SKM-1 treated with dmso at 0.1 percent for 144 hours (cell line): ENCODE measurements around the gene PRR15.

Experiments used
- DNase-seq: peaks from one replicate; lab custom pipeline; 2025; ENCODE audit not compliant: unreplicated experiment; lab: John Stamatoyannopoulos, UW

The PRR15 gene

GRCh38 chr7:29567174-29567573 lies 3.5 kb downstream of the PRR15 start:
- DNase-seq, result no peak

- DNase-seq, result peak; percentile 41
Observed at GRCh38 chr7:29569648-29570047, 6.0 kb downstream of the PRR15 start.

GRCh38 chr7:29572558-29572957 lies 8.9 kb downstream of the PRR15 start:
- DNase-seq, result no peak

GRCh38 chr7:29573567-29573966 lies 9.9 kb downstream of the PRR15 start:
- no peak for DNase-seq

- peak; percentile 56 for DNase-seq
Observed at GRCh38 chr7:29574659-29575058, 11.0 kb downstream of the PRR15 start.

GRCh38 chr7:29587195-29587808 lies 23.7 kb downstream of the PRR15 start:
- DNase-seq, result no peak

GRCh38 chr7:29588212-29588611 lies 24.6 kb downstream of the PRR15 start:
- no peak for DNase-seq

- peak; percentile 27 for DNase-seq
Observed at GRCh38 chr7:29588900-29589696, 25.5 kb downstream of the PRR15 start.

- no peak for DNase-seq
Observed at GRCh38 chr7:29592866-29593265, 29.2 kb downstream of the PRR15 start.

GRCh38 chr7:29593459-29593858 lies 29.8 kb downstream of the PRR15 start:
- DNase-seq, result no peak

- no peak for DNase-seq
Observed at GRCh38 chr7:29596593-29597178, 33.1 kb downstream of the PRR15 start.

GRCh38 chr7:29597266-29597665 lies 33.6 kb downstream of the PRR15 start:
- no peak for DNase-seq

- no peak for DNase-seq
Observed at GRCh38 chr7:29598137-29598536, 34.5 kb downstream of the PRR15 start.

GRCh38 chr7:29598613-29599012 lies 35.0 kb downstream of the PRR15 start:
- DNase-seq, result no peak

GRCh38 chr7:29599026-29599425 lies 35.4 kb downstream of the PRR15 start:
- no peak for DNase-seq

GRCh38 chr7:29600661-29601060 lies 37.0 kb downstream of the PRR15 start:
- DNase-seq, result no peak

- DNase-seq, result no peak
Observed at GRCh38 chr7:29604052-29604451, 40.4 kb downstream of the PRR15 start.

GRCh38 chr7:29604702-29605101 lies 41.1 kb downstream of the PRR15 start:
- no peak for DNase-seq

GRCh38 chr7:29605671-29606070 lies 42.0 kb downstream of the PRR15 start:
- DNase-seq, result no peak

GRCh38 chr7:29606287-29606721 lies 42.7 kb downstream of the PRR15 start:
- DNase-seq, result no peak

- no peak for DNase-seq
Observed at GRCh38 chr7:29606830-29607229, 43.2 kb downstream of the PRR15 start.

- no peak for DNase-seq
Observed at GRCh38 chr7:29607259-29607658, 43.6 kb downstream of the PRR15 start.
